Loucy (cell line): ENCODE results near the gene SLC2A5.

ENCODE experiments used
- H2AFZ ChIP-seq: fragments of 200-600 bp; sonication (generic); 2 replicates; pipeline ENCODE4 v1.6.0; 2016; ENCODE audit warnings: antibody characterized with exemption, mild to moderate bottlenecking, low read length, moderate library complexity
- H3F3A ChIP-seq: fragments of 200-600 bp; 2 replicates; pipeline ENCODE4 v1.6.0; 2016; ENCODE audit warnings: antibody characterized with exemption, low read depth, mild to moderate bottlenecking
- H3K27me3 ChIP-seq: fragments of 200-600 bp; sonication (generic); 2 replicates; pipeline ENCODE4 v1.6.1; 2014; ENCODE audit warnings: low read length, mild to moderate bottlenecking; ENCODE audit not compliant: insufficient read depth, poor library complexity, severe bottlenecking
- H3K36me3 ChIP-seq: fragments of 200-600 bp; sonication (generic); 2 replicates; pipeline ENCODE4 v1.6.1; 2016; ENCODE audit warnings: low read length; ENCODE audit not compliant: insufficient read depth
- H3K4me1 ChIP-seq: fragments of 200-600 bp; sonication (generic); 2 replicates; pipeline ENCODE4 v1.5.1; 2014; ENCODE audit warnings: low read length, mild to moderate bottlenecking; ENCODE audit not compliant: insufficient read depth, poor library complexity, severe bottlenecking
- H3K4me2 ChIP-seq: fragments of 200-600 bp; sonication (generic); 2 replicates; pipeline ENCODE4 v1.6.0; 2014; ENCODE audit warnings: antibody characterized with exemption, low read length, low read depth, mild to moderate bottlenecking; ENCODE audit not compliant: poor library complexity, severe bottlenecking
- H3K4me3 ChIP-seq: fragments of 200-600 bp; sonication (generic); 2 replicates; pipeline ENCODE4 v1.5.1; 2014; ENCODE audit warnings: low read length, mild to moderate bottlenecking, mixed read lengths; ENCODE audit not compliant: poor library complexity, severe bottlenecking
- H3K79me2 ChIP-seq: fragments of 200-600 bp; sonication (generic); 2 replicates; pipeline ENCODE4 v1.6.1; 2014; ENCODE audit warnings: low read length; ENCODE audit not compliant: insufficient read depth
- H3K9ac ChIP-seq: fragments of 200-600 bp; sonication (generic); 2 replicates; pipeline ENCODE4 v1.6.0; 2014; ENCODE audit warnings: mild to moderate bottlenecking, low read depth, low read length, moderate library complexity; ENCODE audit not compliant: poor library complexity, severe bottlenecking
- H3K9me2 ChIP-seq: fragments of 200-600 bp; sonication (generic); replicated peaks from 2 replicates; pipeline ENCODE4 v1.6.1; 2016; ENCODE audit warnings: low read depth, low read length, mixed read lengths
- H3K9me3 ChIP-seq: fragments of 200-600 bp; sonication (generic); 2 replicates; pipeline ENCODE4 v1.6.1; 2014; ENCODE audit warnings: mild to moderate bottlenecking, antibody characterized with exemption, low read length, low read depth; ENCODE audit not compliant: insufficient read depth
- H4K20me1 ChIP-seq: fragments of 200-600 bp; sonication (generic); 2 replicates; pipeline ENCODE4 v1.6.0; 2014; ENCODE audit warnings: antibody characterized with exemption, low read length, mild to moderate bottlenecking; ENCODE audit not compliant: insufficient read depth, poor library complexity, severe bottlenecking
- EZH2phosphoT487 ChIP-seq: fragments of 200-600 bp; IDR thresholded peaks from 2 replicates; pipeline ENCODE4 v1.6.1; 2018; ENCODE audit warnings: antibody characterized with exemption, mild to moderate bottlenecking, moderate library complexity, borderline replicate concordance
- TF ChIP-seq, protein P1 (sequence below): fragments of 200-600 bp; sonication (generic); conservative IDR thresholded peaks from 2 replicates; pipeline ENCODE4 v1.5.1; 2014; ENCODE audit warnings: mild to moderate bottlenecking, antibody characterized with exemption, low read length

Gene SLC2A5

GRCh38 chr1:9041116-9041779 is 28.2 kb downstream of the SLC2A5 start:
- Histone ChIP-seq H3K4me3 (no peak overlapping the region), H3K4me2 (no peak overlapping the region), H2AFZ (no peak overlapping the region), H3K27me3 (no peaks in the 10 kb centered on the region), H3K4me1 (no peaks in the 10 kb centered on the region), H3F3A (no peaks in the 10 kb centered on the region), H3K9me2 (no peaks in the 10 kb centered on the region), H4K20me1 (no peaks in the 10 kb centered on the region), H3K9me3 (no peaks in the 10 kb centered on the region), H3K36me3 (no peaks in the 10 kb centered on the region), H3K79me2 (no peaks in the 10 kb centered on the region), H3K9ac (no peak overlapping the region)
- no peak for TF ChIP-seq EZH2phosphoT487
- TF ChIP-seq, protein P1, sequence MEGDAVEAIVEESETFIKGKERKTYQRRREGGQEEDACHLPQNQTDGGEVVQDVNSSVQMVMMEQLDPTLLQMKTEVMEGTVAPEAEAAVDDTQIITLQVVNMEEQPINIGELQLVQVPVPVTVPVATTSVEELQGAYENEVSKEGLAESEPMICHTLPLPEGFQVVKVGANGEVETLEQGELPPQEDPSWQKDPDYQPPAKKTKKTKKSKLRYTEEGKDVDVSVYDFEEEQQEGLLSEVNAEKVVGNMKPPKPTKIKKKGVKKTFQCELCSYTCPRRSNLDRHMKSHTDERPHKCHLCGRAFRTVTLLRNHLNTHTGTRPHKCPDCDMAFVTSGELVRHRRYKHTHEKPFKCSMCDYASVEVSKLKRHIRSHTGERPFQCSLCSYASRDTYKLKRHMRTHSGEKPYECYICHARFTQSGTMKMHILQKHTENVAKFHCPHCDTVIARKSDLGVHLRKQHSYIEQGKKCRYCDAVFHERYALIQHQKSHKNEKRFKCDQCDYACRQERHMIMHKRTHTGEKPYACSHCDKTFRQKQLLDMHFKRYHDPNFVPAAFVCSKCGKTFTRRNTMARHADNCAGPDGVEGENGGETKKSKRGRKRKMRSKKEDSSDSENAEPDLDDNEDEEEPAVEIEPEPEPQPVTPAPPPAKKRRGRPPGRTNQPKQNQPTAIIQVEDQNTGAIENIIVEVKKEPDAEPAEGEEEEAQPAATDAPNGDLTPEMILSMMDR, result no peak

GRCh38 chr1:9040659-9041030 is 28.8 kb downstream of the SLC2A5 start:
- Histone ChIP-seq H3K9me3 (no peaks in the 10 kb centered on the region), H2AFZ (no peak overlapping the region), H3K9ac (no peak overlapping the region), H3K79me2 (no peaks in the 10 kb centered on the region), H4K20me1 (no peaks in the 10 kb centered on the region), H3K9me2 (no peaks in the 10 kb centered on the region), H3K4me2 (no peak overlapping the region), H3K36me3 (no peaks in the 10 kb centered on the region), H3K4me3 (no peak overlapping the region), H3K4me1 (no peaks in the 10 kb centered on the region), H3F3A (no peaks in the 10 kb centered on the region), H3K27me3 (no peaks in the 10 kb centered on the region)
- TF ChIP-seq, protein P1, result no peak
- TF ChIP-seq EZH2phosphoT487, result no peak

- H3K4me3 ChIP-seq, result no peak overlapping the region
- H3K79me2 ChIP-seq, result no peaks in the 10 kb centered on the region
- no peaks in the 10 kb centered on the region for H3F3A ChIP-seq
- TF ChIP-seq EZH2phosphoT487, result no peak
- TF ChIP-seq, protein P1, result no peak
- no peaks in the 10 kb centered on the region for H4K20me1 ChIP-seq
- peaks cover 6% of the 10 kb centered on the region; the same call in 1 of the 2 replicates for H3K9me3 ChIP-seq
- H3K36me3 ChIP-seq, result no peaks in the 10 kb centered on the region
- H3K4me1 ChIP-seq, result no peaks in the 10 kb centered on the region
- H2AFZ ChIP-seq, result no peak overlapping the region
- no peaks in the 10 kb centered on the region for H3K27me3 ChIP-seq
- H3K4me2 ChIP-seq, result no peak overlapping the region
- no peak overlapping the region for H3K9ac ChIP-seq
- H3K9me2 ChIP-seq, result no peaks in the 10 kb centered on the region
Observed at GRCh38 chr1:9039761-9040658, 29.4 kb downstream of the SLC2A5 start.
